Astrocyte of the cerebellum (primary cell): ENCODE measurements around the gene NADK2.

Experiments used
- DNase-seq: peaks from one replicate; pipeline ENCODE4 v3.0.0-alpha.2; 2011; ENCODE audit warnings: low read depth
- H3K4me3 ChIP-seq: 2 replicates; pipeline ENCODE4 v1.5.1; 2011; ENCODE audit warnings: mild to moderate bottlenecking, low read depth, low read length, moderate library complexity
- CTCF ChIP-seq: IDR thresholded peaks from 2 replicates; pipeline ENCODE4 v1.5.1; 2012; ENCODE audit warnings: low read length, low read depth, moderate library complexity, mild to moderate bottlenecking; ENCODE audit errors: missing control alignments
- in situ Hi-C: cut with HindIII; loops from 2 replicates; pipeline ENCODE4 v1.10.0; 2017; ENCODE audit warnings: low sequenced_read_pairs

Gene NADK2

GRCh38 chr5:36158144-36158543, 83.6 kb downstream of the NADK2 start:
- no peak overlapping the region for H3K4me3 ChIP-seq
- no peak for DNase-seq
- TF ChIP-seq CTCF = no peak
- in situ Hi-C loops = no loop called here

- peak; percentile 29 for DNase-seq
- no peak overlapping the region for H3K4me3 ChIP-seq
- TF ChIP-seq CTCF = no peak
- in situ Hi-C loops = no loop called here
Measured at GRCh38 chr5:36156619-36157018, 85.1 kb downstream of the NADK2 start.

GRCh38 chr5:36156121-36156601, 85.6 kb downstream of the NADK2 start:
- no peak for DNase-seq
- H3K4me3 ChIP-seq = no peak overlapping the region
- in situ Hi-C loops = no loop called here
- no peak for TF ChIP-seq CTCF

GRCh38 chr5:36155291-36155690, 86.4 kb downstream of the NADK2 start:
- H3K4me3 ChIP-seq = no peak overlapping the region
- no peak for TF ChIP-seq CTCF
- in situ Hi-C loops = no loop called here
- DNase-seq = no peak

- in situ Hi-C loops = no loop called here
- TF ChIP-seq CTCF = no peak
- H3K4me3 ChIP-seq = peak overlapping the region; percentile 67
- DNase-seq = no peak
Measured at GRCh38 chr5:36153726-36154125, 88.0 kb downstream of the NADK2 start.

- DNase-seq = no peak
- in situ Hi-C loops = no loop called here
- peak overlapping the region; percentile 67 for H3K4me3 ChIP-seq
- no peak for TF ChIP-seq CTCF
Measured at GRCh38 chr5:36153298-36153677, 88.4 kb downstream of the NADK2 start.
